Right hindlimb (tissue), 1 donor: ENCODE data around the gene XYLT2.
"Not testable (repeated sequence)": the region's sequence is repeated elsewhere in the genome, so short reads cannot be mapped to it uniquely, and the experiment has no call there.

Experiments
- DNase-seq: peaks from one replicate; pipeline ENCODE4 v3.0.0-alpha.2; 2018

Gene XYLT2

GRCh38 chr17:50322271-50322670 lies 23.7 kb upstream of the XYLT2 start:
- no peak for DNase-seq

GRCh38 chr17:50323060-50323459 lies 22.9 kb upstream of the XYLT2 start:
- DNase-seq: no peak

- no peak for DNase-seq
Observed at GRCh38 chr17:50325906-50326305, 20.0 kb upstream of the XYLT2 start.

GRCh38 chr17:50326831-50327364 lies 19.0 kb upstream of the XYLT2 start:
- no peak for DNase-seq

- peak; percentile 58 for DNase-seq
Observed at GRCh38 chr17:50328363-50329325, 17.3 kb upstream of the XYLT2 start.

GRCh38 chr17:50329716-50330115 lies 16.2 kb upstream of the XYLT2 start:
- no peak for DNase-seq

GRCh38 chr17:50330151-50330775 lies 15.7 kb upstream of the XYLT2 start:
- DNase-seq: no peak

GRCh38 chr17:50331085-50331791 lies 14.7 kb upstream of the XYLT2 start:
- no peak for DNase-seq

GRCh38 chr17:50332196-50332595 lies 13.7 kb upstream of the XYLT2 start:
- DNase-seq: no peak

GRCh38 chr17:50333291-50334057 lies 12.5 kb upstream of the XYLT2 start:
- DNase-seq: not testable (repeated sequence)

- no peak for DNase-seq
Observed at GRCh38 chr17:50337956-50338355, 8.0 kb upstream of the XYLT2 start.

GRCh38 chr17:50338645-50339044 lies 7.3 kb upstream of the XYLT2 start:
- DNase-seq: no peak

- DNase-seq: no peak
Observed at GRCh38 chr17:50339381-50339780, 6.5 kb upstream of the XYLT2 start.

- DNase-seq: no peak
Observed at GRCh38 chr17:50344731-50345365, 1.1 kb upstream of the XYLT2 start.

- peak; percentile 61 for DNase-seq
Observed at GRCh38 chr17:50346313-50347116, 589 bp downstream of the XYLT2 start.

GRCh38 chr17:50347117-50347893 lies 1.4 kb downstream of the XYLT2 start:
- DNase-seq: peak; percentile 34

GRCh38 chr17:50347894-50348291 lies 2.0 kb downstream of the XYLT2 start:
- no peak for DNase-seq

GRCh38 chr17:50348522-50349242 lies 2.8 kb downstream of the XYLT2 start:
- DNase-seq: peak; percentile 12

- peak; percentile 14 for DNase-seq
Observed at GRCh38 chr17:50349243-50349600, 3.3 kb downstream of the XYLT2 start.

- no peak for DNase-seq
Observed at GRCh38 chr17:50350733-50351132, 4.8 kb downstream of the XYLT2 start.
